Progenitor cell of endocrine pancreas (in vitro differentiated cells): ENCODE measurements around the gene APCDD1. TPM values are rescaled to one million over a fixed set of nuclear protein-coding genes. Genes with fewer than 3 reads are reported as not detected.

Experiments
- DNase-seq: peaks from one replicate; pipeline ENCODE4 v3.0.0; 2021; ENCODE audit warnings: low spot score; ENCODE audit not compliant: unreplicated experiment
- H3K27ac Mint-ChIP-seq: 2 replicates; pipeline ENCODE4 v1.8.0; 2021; ENCODE audit warnings: mild to moderate bottlenecking, moderate library complexity, mixed read lengths
- H3K27me3 Mint-ChIP-seq: 2 replicates; pipeline ENCODE4 v1.8.0; 2021; ENCODE audit warnings: mixed read lengths
- H3K36me3 Mint-ChIP-seq: 2 replicates; pipeline ENCODE4 v1.8.0; 2022; ENCODE audit warnings: mixed read lengths; ENCODE audit not compliant: insufficient read depth
- H3K4me1 Mint-ChIP-seq: 2 replicates; pipeline ENCODE4 v1.8.0; 2021; ENCODE audit warnings: low read depth, mixed read lengths
- H3K4me3 Mint-ChIP-seq: 2 replicates; pipeline ENCODE4 v1.8.0; 2021; ENCODE audit warnings: low read depth, mild to moderate bottlenecking, moderate library complexity, mixed read lengths
- H3K9me3 Mint-ChIP-seq: 2 replicates; pipeline ENCODE4 v1.8.0; 2021; ENCODE audit warnings: low read depth, mixed read lengths
- CTCF ChIP-seq: fragments of 200-600 bp; sonication (generic); IDR thresholded peaks from one replicate; pipeline ENCODE4 v1.5.0; 2021; ENCODE audit warnings: antibody characterized with exemption, mild to moderate bottlenecking; ENCODE audit not compliant: unreplicated experiment
- total RNA-seq: library from RNA; stranded (reverse); gene quantifications from 2 replicates; pipeline ENCODE4 v1.2.1, GENCODE V29; 2021

Gene APCDD1
- total RNA-seq, 1 donor from 2014 or later: 9.7 TPM

- peaks cover 14% of the 10 kb centered on the region for H3K27me3 Mint-ChIP-seq
These were observed 32.6 kb upstream of the APCDD1 start for GRCh38 chr18:10421859-10422258.

GRCh38 chr18:10422731-10423130 lies 31.7 kb upstream of the APCDD1 start:
- Mint-ChIP-seq H3K27ac (no peak overlapping the region), H3K27me3 (peaks cover 17% of the 10 kb centered on the region), H3K4me1 (no peaks in the 10 kb centered on the region), H3K36me3 (no peaks in the 10 kb centered on the region), H3K9me3 (peaks cover 12% of the 10 kb centered on the region), H3K4me3 (no peak overlapping the region)
- no peak for TF ChIP-seq CTCF
- DNase-seq: no peak

More at GRCh38 chr18:10421859-10422258, 32.6 kb upstream of the APCDD1 start:
- no peak for DNase-seq
- Mint-ChIP-seq H3K36me3 (no peaks in the 10 kb centered on the region), H3K4me1 (no peaks in the 10 kb centered on the region), H3K9me3 (peaks cover 12% of the 10 kb centered on the region), H3K27ac (no peak overlapping the region), H3K4me3 (no peak overlapping the region)
- TF ChIP-seq CTCF: no peak

- Mint-ChIP-seq H3K4me3 (no peak overlapping the region), H3K9me3 (peaks cover 12% of the 10 kb centered on the region), H3K36me3 (no peaks in the 10 kb centered on the region), H3K4me1 (no peaks in the 10 kb centered on the region), H3K27ac (no peak overlapping the region), H3K27me3 (peaks cover 17% of the 10 kb centered on the region)
- no peak for DNase-seq
- no peak for TF ChIP-seq CTCF
These were observed 29.7 kb upstream of the APCDD1 start for GRCh38 chr18:10424585-10425307.

GRCh38 chr18:10430677-10431076 lies 23.8 kb upstream of the APCDD1 start:
- Mint-ChIP-seq H3K36me3 (no peaks in the 10 kb centered on the region), H3K27ac (no peak overlapping the region), H3K27me3 (peaks cover 17% of the 10 kb centered on the region), H3K4me1 (peaks cover 10% of the 10 kb centered on the region), H3K4me3 (no peak overlapping the region), H3K9me3 (no peaks in the 10 kb centered on the region)
- TF ChIP-seq CTCF: no peak
- no peak for DNase-seq

- Mint-ChIP-seq H3K36me3 (no peaks in the 10 kb centered on the region), H3K27me3 (peaks cover 12% of the 10 kb centered on the region), H3K9me3 (no peaks in the 10 kb centered on the region), H3K4me3 (no peak overlapping the region), H3K27ac (no peak overlapping the region), H3K4me1 (peaks cover 10% of the 10 kb centered on the region)
- TF ChIP-seq CTCF: no peak
- DNase-seq: no peak
These were observed 22.8 kb upstream of the APCDD1 start for GRCh38 chr18:10431680-10432079.
